ENCODE measurements around the gene KIF5A.
A peak's percentile ranks its signal among the peaks of the same experiment; 100 is the strongest.

Gene KIF5A

GRCh38 chr12:57609101-57609780 lies 59.4 kb downstream of the KIF5A start:
- H3K4me3 Mint-ChIP-seq: no peak overlapping the region
- H3K27me3 Mint-ChIP-seq: peaks cover 40% of the 10 kb centered on the region
- ATAC-seq (no peak), DNase-seq (no peak)
- peaks cover 33% of the 10 kb centered on the region for H3K4me1 Mint-ChIP-seq
- no peaks in the 10 kb centered on the region for H3K9me3 Mint-ChIP-seq
- H3K27ac Mint-ChIP-seq: no peak overlapping the region

- Mint-ChIP-seq H3K27me3 (peaks cover 47% of the 10 kb centered on the region), H3K27ac (no peak overlapping the region), H3K9me3 (no peaks in the 10 kb centered on the region), H3K4me1 (peaks cover 33% of the 10 kb centered on the region), H3K4me3 (peak overlapping the region; percentile 65 to 86)
- DNase-seq (no peak), ATAC-seq (no peak)
Measured at GRCh38 chr12:57609781-57610553, 60.1 kb downstream of the KIF5A start.

GRCh38 chr12:57610554-57611107 lies 60.8 kb downstream of the KIF5A start:
- peak in 1 of 2 donors; percentile 26 for DNase-seq
- ATAC-seq: peak; percentile 1
- peak overlapping the region; percentile 65 to 86 for H3K4me3 Mint-ChIP-seq

DNA sequence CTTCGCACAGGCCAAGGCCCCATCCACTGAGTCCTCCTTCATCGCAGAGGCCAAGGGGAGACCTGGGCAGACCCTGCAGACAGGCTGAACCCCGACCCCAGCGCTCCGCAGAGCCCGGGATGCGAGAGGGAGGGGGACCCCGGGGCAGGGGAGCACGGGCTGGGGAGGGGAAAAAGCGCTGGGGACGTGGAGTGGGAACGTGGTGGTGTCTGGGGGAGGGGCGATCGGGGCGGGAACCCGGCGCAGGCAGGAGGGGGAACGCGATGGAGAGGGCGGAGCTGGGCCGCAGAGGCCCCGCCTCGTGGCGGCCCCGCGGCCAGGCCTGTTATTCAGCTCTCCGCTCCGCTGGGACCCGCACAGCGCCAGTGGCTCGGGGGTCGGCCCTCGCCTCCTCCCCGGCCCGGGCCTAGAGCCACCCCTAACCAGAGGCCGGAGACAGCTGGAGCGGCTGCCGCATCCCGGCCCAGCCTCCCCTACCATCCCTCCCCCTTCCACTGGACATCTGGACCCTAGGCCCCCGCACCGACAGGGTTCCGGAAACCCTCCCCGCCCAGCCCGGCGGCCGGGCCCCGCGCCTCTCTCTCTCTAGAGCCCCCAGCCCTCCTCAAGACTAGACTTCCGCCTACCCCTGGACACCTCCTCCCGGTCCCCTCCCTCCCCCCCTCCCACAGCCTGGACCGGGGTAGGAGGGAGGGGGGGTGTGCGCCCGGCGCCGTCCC lies 61.4 kb downstream of the KIF5A start, which contains the start of gene ARHGEF25:
TSS of gene ARHGEF25 (plus strand) at position 328 of the 719 bp plus-strand sequence. CDS start 460 bp downstream, outside the sequence.
- no peaks in the 10 kb centered on the region for H3K9me3 Mint-ChIP-seq
- peak; percentile 41 to 49 for DNase-seq
- peak within 1 kb of the TSS; percentile 65 to 86 for H3K4me3 Mint-ChIP-seq
- H3K27ac Mint-ChIP-seq: peak within 1 kb of the TSS in 1 of 2 donors; percentile 80
- peaks cover 21% of the 10 kb centered on the region for H3K4me1 Mint-ChIP-seq
- H3K27me3 Mint-ChIP-seq: peaks cover 59% of the 10 kb centered on the region
- ATAC-seq: peak; percentile 78

More at GRCh38 chr12:57610554-57611107, 60.8 kb downstream of the KIF5A start:
- H3K27me3 Mint-ChIP-seq: peaks cover 53% of the 10 kb centered on the region
- H3K9me3 Mint-ChIP-seq: no peaks in the 10 kb centered on the region
- H3K27ac Mint-ChIP-seq: peak overlapping the region in 1 of 2 donors; percentile 80
- H3K4me1 Mint-ChIP-seq: peaks cover 27% of the 10 kb centered on the region

- H3K4me1 Mint-ChIP-seq: peaks cover 21% of the 10 kb centered on the region
- peak overlapping the region; percentile 58 to 68 for H3K4me3 Mint-ChIP-seq
- no peak for ATAC-seq
- peaks cover 67% of the 10 kb centered on the region for H3K27me3 Mint-ChIP-seq
- no peak overlapping the region for H3K27ac Mint-ChIP-seq
- no peak for DNase-seq
- no peaks in the 10 kb centered on the region for H3K9me3 Mint-ChIP-seq
Measured at GRCh38 chr12:57611827-57612710, 62.2 kb downstream of the KIF5A start.

DNA sequence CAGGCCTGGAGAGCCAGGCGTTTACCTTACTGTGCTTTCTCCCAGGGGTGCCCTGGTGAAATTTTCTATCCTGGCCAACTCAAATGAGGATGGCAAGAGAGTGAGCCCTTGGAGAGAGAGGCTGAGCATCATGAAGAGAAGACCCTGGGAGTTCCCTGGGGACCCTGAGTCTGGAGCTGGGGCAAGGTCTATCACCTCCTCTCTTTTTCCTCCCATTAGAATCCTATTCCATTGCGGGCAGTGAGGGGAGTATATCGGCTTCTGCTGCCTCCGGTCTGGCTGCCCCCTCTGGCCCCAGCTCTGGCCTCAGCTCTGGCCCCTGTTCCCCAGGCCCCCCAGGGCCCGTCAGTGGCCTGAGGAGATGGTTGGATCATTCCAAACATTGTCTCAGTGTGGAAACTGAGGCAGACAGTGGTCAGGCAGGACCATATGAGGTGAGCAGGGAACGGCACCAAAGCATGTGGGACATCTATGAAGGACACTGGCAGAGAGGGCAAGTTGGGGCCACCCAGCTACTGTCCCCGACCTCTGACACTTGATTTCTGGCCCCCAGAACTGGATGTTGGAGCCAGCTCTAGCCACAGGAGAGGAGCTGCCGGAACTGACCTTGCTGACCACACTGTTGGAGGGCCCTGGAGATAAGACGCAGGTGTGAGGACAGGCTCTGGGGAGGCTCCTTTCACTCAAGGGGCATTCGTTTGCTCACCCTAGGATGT lies 63.0 kb downstream of the KIF5A start:
- peaks cover 75% of the 10 kb centered on the region for H3K27me3 Mint-ChIP-seq
- no peaks in the 10 kb centered on the region for H3K9me3 Mint-ChIP-seq
- H3K4me3 Mint-ChIP-seq: no peak overlapping the region
- H3K27ac Mint-ChIP-seq: no peak overlapping the region
- peaks cover 21% of the 10 kb centered on the region for H3K4me1 Mint-ChIP-seq
- DNase-seq (no peak), ATAC-seq (no peak)

GRCh38 chr12:57613427-57614109 lies 63.7 kb downstream of the KIF5A start:
- ATAC-seq: no peak
- Mint-ChIP-seq H3K9me3 (no peaks in the 10 kb centered on the region), H3K4me3 (no peak overlapping the region), H3K4me1 (peaks cover 21% of the 10 kb centered on the region), H3K27ac (no peak overlapping the region), H3K27me3 (peaks cover 82% of the 10 kb centered on the region)
- no peak for DNase-seq

DNA sequence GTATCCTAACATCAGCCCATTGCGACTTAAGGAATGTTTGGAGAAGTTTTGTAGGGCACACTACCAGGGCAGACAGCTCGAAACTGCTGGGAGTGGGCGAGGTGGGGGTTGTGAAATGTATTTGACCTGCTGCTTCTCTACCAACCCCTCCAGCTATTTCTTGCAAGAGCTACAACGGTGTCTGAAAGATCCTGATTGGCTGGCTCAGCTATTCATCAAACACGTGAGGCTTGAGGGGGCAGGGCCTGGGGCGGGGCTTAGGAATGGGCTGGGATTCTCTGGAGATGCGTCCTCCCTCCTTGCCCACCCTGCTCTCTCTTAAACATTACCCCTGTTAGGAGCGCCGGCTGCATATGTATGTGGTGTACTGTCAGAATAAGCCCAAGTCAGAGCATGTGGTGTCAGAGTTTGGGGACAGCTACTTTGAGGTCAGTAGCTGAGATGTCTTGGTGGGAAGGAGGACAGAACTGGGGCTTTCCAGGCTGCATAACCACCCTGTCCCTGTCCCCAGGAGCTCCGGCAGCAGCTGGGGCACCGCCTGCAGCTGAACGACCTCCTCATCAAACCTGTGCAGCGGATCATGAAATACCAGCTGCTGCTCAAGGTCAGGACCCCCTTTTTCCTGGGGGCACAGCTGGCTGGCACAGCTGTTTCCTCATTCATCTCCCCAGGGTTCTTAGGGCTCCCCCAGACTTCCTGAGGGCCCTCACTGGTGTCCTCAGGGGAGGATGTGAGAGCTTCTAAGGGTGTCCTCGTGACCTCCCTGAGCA lies 64.5 kb downstream of the KIF5A start:
- peaks cover 90% of the 10 kb centered on the region for H3K27me3 Mint-ChIP-seq
- DNase-seq (peak in 1 of 2 donors; percentile 9), ATAC-seq (no peak)
- no peaks in the 10 kb centered on the region for H3K9me3 Mint-ChIP-seq
- peaks cover 25% of the 10 kb centered on the region for H3K4me1 Mint-ChIP-seq
- no peak overlapping the region for H3K4me3 Mint-ChIP-seq
- no peak overlapping the region for H3K27ac Mint-ChIP-seq

- DNase-seq (no peak), ATAC-seq (no peak)
- H3K27me3 Mint-ChIP-seq: peaks cover 93% of the 10 kb centered on the region
- H3K27ac Mint-ChIP-seq: no peak overlapping the region
- peaks cover 32% of the 10 kb centered on the region for H3K4me1 Mint-ChIP-seq
- no peaks in the 10 kb centered on the region for H3K9me3 Mint-ChIP-seq
- no peak overlapping the region for H3K4me3 Mint-ChIP-seq
Measured at GRCh38 chr12:57614948-57615500, 65.2 kb downstream of the KIF5A start.

- Mint-ChIP-seq H3K4me1 (peaks cover 32% of the 10 kb centered on the region), H3K9me3 (no peaks in the 10 kb centered on the region), H3K4me3 (no peak overlapping the region), H3K27ac (peak overlapping the region in 1 of 2 donors; percentile 52), H3K27me3 (peaks cover 93% of the 10 kb centered on the region)
- DNase-seq: no peak
- no peak for ATAC-seq
Measured at GRCh38 chr12:57615637-57616036, 65.8 kb downstream of the KIF5A start.

DNA sequence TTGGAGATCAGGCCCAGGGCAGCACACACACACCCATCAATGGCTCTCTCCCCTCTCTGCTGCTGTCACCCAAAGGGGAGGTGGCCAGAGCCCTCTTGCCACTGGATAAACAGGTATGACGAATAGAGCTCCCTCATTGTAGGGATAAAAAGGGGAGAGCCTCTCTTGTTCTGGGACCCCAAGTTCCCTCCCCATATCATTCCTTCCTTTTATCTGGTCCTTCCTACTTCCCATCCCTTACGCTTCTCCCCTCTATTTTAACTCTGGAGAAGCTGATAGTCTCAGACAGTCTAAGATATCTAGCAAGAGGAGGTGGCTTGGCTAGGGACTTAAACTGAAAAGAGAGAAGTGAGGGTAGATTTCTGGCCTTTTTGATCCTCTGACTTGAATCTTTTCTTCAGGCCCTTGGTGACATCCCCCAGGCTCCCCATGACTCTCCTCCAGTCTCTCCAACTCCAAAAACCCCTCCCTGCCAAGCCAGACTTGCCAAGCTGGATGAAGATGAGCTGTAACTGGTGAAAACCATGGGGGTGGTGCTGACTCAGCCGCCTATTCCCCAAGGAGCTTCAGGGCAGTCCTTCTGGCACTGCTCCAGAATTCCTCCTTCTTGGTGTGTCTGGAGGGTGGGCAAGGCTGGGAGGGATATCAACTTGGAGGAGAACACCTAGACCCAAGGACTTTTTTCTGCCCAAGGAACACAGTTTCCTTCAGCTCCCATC lies 66.7 kb downstream of the KIF5A start:
- H3K4me3 Mint-ChIP-seq: no peak overlapping the region
- no peaks in the 10 kb centered on the region for H3K9me3 Mint-ChIP-seq
- DNase-seq (peak in 1 of 2 donors; percentile 7), ATAC-seq (no peak)
- no peak overlapping the region for H3K27ac Mint-ChIP-seq
- peaks cover 35% of the 10 kb centered on the region for H3K4me1 Mint-ChIP-seq
- H3K27me3 Mint-ChIP-seq: peaks cover 97% of the 10 kb centered on the region

DNA sequence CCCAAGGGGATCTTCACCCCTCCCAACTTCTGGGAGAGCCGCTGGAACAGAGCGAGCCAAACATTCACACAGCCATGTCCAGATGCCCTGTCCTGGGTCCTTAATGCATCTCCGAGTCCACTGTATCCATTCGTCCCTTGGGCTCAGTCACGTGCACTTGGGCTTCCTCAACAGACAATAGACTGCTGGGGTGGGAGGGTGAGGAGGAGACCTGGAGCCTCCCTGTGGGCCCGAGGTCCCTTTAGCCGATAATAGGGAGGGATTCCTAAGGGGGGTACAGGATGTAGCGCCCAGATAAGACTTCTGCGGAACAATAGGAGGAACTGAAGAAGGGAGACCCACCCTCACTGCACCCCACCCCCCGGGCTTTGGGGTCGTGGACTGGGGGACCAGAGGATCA lies 68.1 kb downstream of the KIF5A start:
- H3K4me1 Mint-ChIP-seq: peaks cover 44% of the 10 kb centered on the region
- H3K9me3 Mint-ChIP-seq: no peaks in the 10 kb centered on the region
- no peak overlapping the region for H3K27ac Mint-ChIP-seq
- peaks cover 99% of the 10 kb centered on the region for H3K27me3 Mint-ChIP-seq
- DNase-seq: peak in 1 of 2 donors; percentile 7
- H3K4me3 Mint-ChIP-seq: no peak overlapping the region
- ATAC-seq: no peak

Data from stimulated activated naive CD8-positive, alpha-beta T cell treated with anti-CD3 and anti-CD28 coated beads, Interleukin-15, amount 100 ng/mL, for 72 hours (primary cell).